Adrenal gland (tissue), 5 donors: ENCODE results near the gene BORCS8.

Source experiments
- CTCF ChIP-seq, 6 experiments: fragments of 450-650 bp in 4 of 6; fragments of 200-600 bp in 2 of 6; sonication (generic) in 1 of 6; IDR thresholded peaks; 1 replicate in 5 of 6; 2 replicates in 1 of 6; pipeline versions ENCODE4 v1.5.1 to v1.8.0; 2016 to 2021; ENCODE audit warnings: antibody characterized with exemption in 6 of 6, mild to moderate bottlenecking in 2 of 6, moderate library complexity in 1 of 6
- POLR2A ChIP-seq, 2 donors: fragments of 450-650 bp; IDR thresholded peaks; one replicate each; pipeline ENCODE4 v1.6.1; 2017; ENCODE audit warnings: antibody characterized with exemption in 2 of 2, mild to moderate bottlenecking in 2 of 2, moderate library complexity in 1 of 2
- donor health status: DM: no; HTN: no; CAD: no.

GRCh38 chr19:19155495-19156219, 36.3 kb downstream of the BORCS8 start:
- TF ChIP-seq CTCF (IDR thresholded peaks at IDR 0.05) (no peak), POLR2A (IDR thresholded peaks at IDR 0.05) (no peak)
